DND-41 (cell line): ENCODE measurements around the gene CCL11.

ENCODE experiments used
- ATAC-seq: fragments of 200-7000 bp; cut with Tn5 transposase; 3 replicates; pipeline ENCODE4 v1.9.1; 2021; ENCODE audit warnings: low read depth; ENCODE audit not compliant: insufficient read depth
- DNase-seq: peaks from one replicate; pipeline ENCODE4 v3.0.0-alpha.2; 2020
- H2AFZ ChIP-seq: 2 replicates; pipeline ENCODE4 v1.6.0; 2012; ENCODE audit warnings: low read depth, low read length
- H3K27ac ChIP-seq: 2 replicates; pipeline ENCODE4 v1.5.1; 2012; ENCODE audit warnings: low read length, inconsistent platforms
- H3K27me3 ChIP-seq: fragments of 200-600 bp; sonication (generic); 2 replicates; pipeline ENCODE4 v1.6.0; 2012; ENCODE audit warnings: low read length, mild to moderate bottlenecking, inconsistent platforms; ENCODE audit not compliant: insufficient read depth, poor library complexity
- H3K36me3 ChIP-seq: 2 replicates; pipeline ENCODE4 v1.5.1; 2012; ENCODE audit warnings: low read length, inconsistent platforms; ENCODE audit not compliant: insufficient read depth
- H3K4me1 ChIP-seq: 2 replicates; pipeline ENCODE4 v1.5.1; 2012; ENCODE audit warnings: mild to moderate bottlenecking, low read length; ENCODE audit not compliant: insufficient read depth
- H3K4me2 ChIP-seq: 2 replicates; pipeline ENCODE4 v1.6.0; 2012; ENCODE audit warnings: mild to moderate bottlenecking, moderate library complexity, low read length, inconsistent platforms; ENCODE audit not compliant: insufficient read depth
- H3K4me3 ChIP-seq, 2 experiments: fragments of 200-600 bp in 1 of 2; shearing (Covaris generic) in 1 of 2; 2 replicates each; pipeline ENCODE4 v1.5.1; 2012 to 2016; ENCODE audit warnings: inconsistent platforms in 2 of 2, low read length in 2 of 2, mild to moderate bottlenecking in 2 of 2, low read depth in 1 of 2, moderate library complexity in 1 of 2
- H3K79me2 ChIP-seq: 2 replicates; pipeline ENCODE4 v1.6.0; 2012; ENCODE audit warnings: low read length, inconsistent platforms; ENCODE audit not compliant: insufficient read depth
- H3K9ac ChIP-seq: 2 replicates; pipeline ENCODE4 v1.6.0; 2012; ENCODE audit warnings: low read depth, mild to moderate bottlenecking, inconsistent platforms, low read length, moderate library complexity
- H3K9me3 ChIP-seq: 2 replicates; pipeline ENCODE4 v1.5.1; 2012; ENCODE audit warnings: low read length, moderate library complexity, mild to moderate bottlenecking, inconsistent platforms; ENCODE audit not compliant: insufficient read depth, severe bottlenecking
- H4K20me1 ChIP-seq: 2 replicates; pipeline ENCODE4 v1.6.0; 2012; ENCODE audit warnings: low read length; ENCODE audit not compliant: insufficient read depth
- EZH2 ChIP-seq: IDR thresholded peaks from 3 replicates; pipeline ENCODE4 v1.6.1; 2012; ENCODE audit warnings: borderline replicate concordance, low read depth, mild to moderate bottlenecking, moderate library complexity, low read length, inconsistent platforms; ENCODE audit not compliant: severe bottlenecking
- TF ChIP-seq, protein P1 (sequence below): IDR thresholded peaks from 2 replicates; pipeline ENCODE4 v1.5.1; 2012; ENCODE audit warnings: borderline replicate concordance, low read length, moderate library complexity, mild to moderate bottlenecking; ENCODE audit not compliant: poor library complexity, severe bottlenecking; ENCODE audit errors: extremely low read depth

Gene CCL11

DNA sequence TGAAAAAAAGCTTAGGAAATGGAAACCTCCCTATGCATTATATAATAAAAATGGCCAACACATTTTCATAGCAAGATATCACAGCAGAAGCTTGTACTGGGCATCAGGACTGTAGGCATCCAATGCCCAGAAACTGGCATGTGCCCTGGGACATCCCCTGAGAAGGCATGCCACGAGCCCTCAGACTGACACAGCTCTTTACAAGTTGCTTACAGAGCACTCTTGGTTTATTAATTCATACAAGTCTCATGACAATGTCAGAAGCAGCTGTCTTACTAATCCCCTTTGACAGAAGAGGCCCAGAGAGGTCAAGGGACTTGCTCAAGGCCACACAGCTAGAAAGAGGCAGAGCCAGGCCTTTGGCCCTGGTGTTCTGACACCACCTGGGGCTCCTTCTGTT, 36.1 kb upstream of the CCL11 start:
- H3K27me3 ChIP-seq: peaks cover 10% of the 10 kb centered on the region
- H3K4me3 ChIP-seq: no peak overlapping the region
- no peak overlapping the region for H3K27ac ChIP-seq
- ATAC-seq (no peak), DNase-seq (no peak)
- H3K9me3 ChIP-seq: no peaks in the 10 kb centered on the region
- TF ChIP-seq, protein P1, sequence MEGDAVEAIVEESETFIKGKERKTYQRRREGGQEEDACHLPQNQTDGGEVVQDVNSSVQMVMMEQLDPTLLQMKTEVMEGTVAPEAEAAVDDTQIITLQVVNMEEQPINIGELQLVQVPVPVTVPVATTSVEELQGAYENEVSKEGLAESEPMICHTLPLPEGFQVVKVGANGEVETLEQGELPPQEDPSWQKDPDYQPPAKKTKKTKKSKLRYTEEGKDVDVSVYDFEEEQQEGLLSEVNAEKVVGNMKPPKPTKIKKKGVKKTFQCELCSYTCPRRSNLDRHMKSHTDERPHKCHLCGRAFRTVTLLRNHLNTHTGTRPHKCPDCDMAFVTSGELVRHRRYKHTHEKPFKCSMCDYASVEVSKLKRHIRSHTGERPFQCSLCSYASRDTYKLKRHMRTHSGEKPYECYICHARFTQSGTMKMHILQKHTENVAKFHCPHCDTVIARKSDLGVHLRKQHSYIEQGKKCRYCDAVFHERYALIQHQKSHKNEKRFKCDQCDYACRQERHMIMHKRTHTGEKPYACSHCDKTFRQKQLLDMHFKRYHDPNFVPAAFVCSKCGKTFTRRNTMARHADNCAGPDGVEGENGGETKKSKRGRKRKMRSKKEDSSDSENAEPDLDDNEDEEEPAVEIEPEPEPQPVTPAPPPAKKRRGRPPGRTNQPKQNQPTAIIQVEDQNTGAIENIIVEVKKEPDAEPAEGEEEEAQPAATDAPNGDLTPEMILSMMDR: no peak
- TF ChIP-seq EZH2: no peak
- no peaks in the 10 kb centered on the region for H3K36me3 ChIP-seq
- no peaks in the 10 kb centered on the region for H3K4me1 ChIP-seq
- H2AFZ ChIP-seq: no peak overlapping the region
- no peaks in the 10 kb centered on the region for H3K79me2 ChIP-seq
- H3K9ac ChIP-seq: no peak overlapping the region
- no peak overlapping the region for H3K4me2 ChIP-seq
- H4K20me1 ChIP-seq: no peaks in the 10 kb centered on the region

DNA sequence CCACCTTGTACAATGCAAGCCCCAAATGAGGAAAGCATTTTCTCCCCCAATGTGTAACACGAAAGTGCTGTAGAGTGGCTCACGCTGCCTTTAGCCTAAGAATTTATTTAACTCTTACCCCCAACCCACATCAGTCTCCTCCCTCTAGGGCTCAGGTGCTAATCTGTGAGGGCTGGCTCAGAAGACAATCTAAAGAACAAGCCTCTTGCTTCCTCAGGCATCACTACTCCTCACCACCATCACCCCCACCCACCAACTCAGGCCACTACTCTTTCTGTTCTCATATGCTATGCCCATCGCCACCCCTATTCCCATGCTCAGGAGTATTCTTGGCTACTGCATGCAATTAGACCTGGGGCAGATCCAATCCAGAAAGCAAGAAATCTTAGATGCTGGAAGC, 34.4 kb upstream of the CCL11 start:
- Histone ChIP-seq H3K36me3 (no peaks in the 10 kb centered on the region), H3K27me3 (peaks cover 10% of the 10 kb centered on the region), H4K20me1 (no peaks in the 10 kb centered on the region), H3K9me3 (no peaks in the 10 kb centered on the region), H3K27ac (no peak overlapping the region), H3K4me3 (no peak overlapping the region), H3K9ac (no peak overlapping the region), H3K4me1 (no peaks in the 10 kb centered on the region), H3K79me2 (no peaks in the 10 kb centered on the region), H2AFZ (no peak overlapping the region), H3K4me2 (no peak overlapping the region)
- no peak for DNase-seq
- ATAC-seq: no peak
- TF ChIP-seq EZH2: no peak
- TF ChIP-seq, protein P1: no peak

DNA sequence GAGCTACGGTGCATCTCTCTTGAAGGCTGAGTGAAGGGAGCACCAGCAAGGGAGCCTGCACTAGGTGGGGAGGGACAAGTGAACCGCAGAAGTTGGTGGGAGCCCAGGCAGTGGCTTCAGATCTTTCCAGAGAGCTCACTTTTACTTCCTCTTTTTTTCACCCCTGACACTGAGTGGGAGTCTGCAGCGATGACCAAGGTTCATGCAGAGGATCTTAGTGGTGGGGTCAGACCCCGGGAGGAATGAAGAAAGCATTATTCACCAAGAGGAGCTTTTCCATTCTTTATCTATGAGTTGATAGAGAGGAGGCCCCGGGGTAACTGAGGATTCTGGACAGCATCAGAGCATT, 33.5 kb upstream of the CCL11 start:
- no peak for DNase-seq
- Histone ChIP-seq H3K9me3 (no peaks in the 10 kb centered on the region), H2AFZ (no peak overlapping the region), H4K20me1 (no peaks in the 10 kb centered on the region), H3K4me1 (no peaks in the 10 kb centered on the region), H3K27me3 (peaks cover 10% of the 10 kb centered on the region), H3K27ac (no peak overlapping the region), H3K9ac (no peak overlapping the region), H3K36me3 (no peaks in the 10 kb centered on the region), H3K4me2 (no peak overlapping the region), H3K79me2 (no peaks in the 10 kb centered on the region), H3K4me3 (no peak overlapping the region)
- TF ChIP-seq, protein P1: no peak
- TF ChIP-seq EZH2: no peak
- no peak for ATAC-seq

DNA sequence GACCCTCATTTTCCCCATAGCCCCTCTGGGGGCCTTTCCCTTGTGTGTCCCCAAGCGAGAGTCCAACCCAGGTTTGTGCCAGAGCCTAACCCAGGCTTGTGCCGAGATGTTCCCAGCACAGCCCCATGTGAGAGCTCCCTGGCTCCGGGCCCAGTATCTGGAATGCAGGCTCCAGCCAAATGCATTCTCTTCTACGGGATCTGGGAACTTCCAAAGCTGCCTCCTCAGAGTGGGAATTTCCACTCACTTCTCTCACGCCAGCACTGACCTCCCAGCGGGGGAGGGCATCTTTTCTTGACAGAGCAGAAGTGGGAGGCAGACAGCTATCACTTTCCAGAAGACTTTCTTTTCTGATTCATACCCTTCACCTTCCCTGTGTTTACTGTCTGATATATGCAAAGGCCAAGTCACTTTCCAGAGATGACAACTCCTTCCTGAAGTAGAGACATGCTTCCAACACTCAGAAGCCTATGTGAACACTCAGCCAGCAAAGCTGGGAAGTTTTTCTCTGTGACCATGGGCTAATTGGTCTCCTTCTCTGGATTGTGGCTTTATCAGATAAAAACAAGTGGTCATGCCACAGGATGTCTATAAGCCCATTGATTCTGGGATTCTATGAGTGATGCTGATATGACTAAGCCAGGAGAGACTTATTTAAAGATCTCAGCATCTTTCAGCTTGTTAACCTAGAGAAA, 33.0 kb upstream of the CCL11 start:
- Histone ChIP-seq H3K9ac (no peak overlapping the region), H3K4me3 (no peak overlapping the region), H3K36me3 (no peaks in the 10 kb centered on the region), H4K20me1 (no peaks in the 10 kb centered on the region), H3K4me2 (no peak overlapping the region), H3K79me2 (no peaks in the 10 kb centered on the region), H3K9me3 (no peaks in the 10 kb centered on the region), H3K27ac (no peak overlapping the region), H3K27me3 (peaks cover 10% of the 10 kb centered on the region), H3K4me1 (no peaks in the 10 kb centered on the region), H2AFZ (no peak overlapping the region)
- ATAC-seq: no peak
- TF ChIP-seq, protein P1: no peak
- TF ChIP-seq EZH2: no peak
- DNase-seq: no peak
